Common myeloid progenitor, CD34-positive (primary cell): ENCODE results near the gene TMEM106B.

Source experiments
- CTCF ChIA-PET: fragments of 350-600 bp; sonication (Branson Sonifier 250); formaldehyde crosslinking; loops from one replicate; lab custom pipeline; 2021; ENCODE audit warnings: antibody characterized with exemption; lab: Charles Lee
- POLR2A ChIA-PET: fragments of 350-600 bp; sonication (Branson Sonifier 250); formaldehyde crosslinking; loops from one replicate; lab custom pipeline; 2021; ENCODE audit warnings: antibody characterized with exemption; lab: Charles Lee
- DNase-seq, 3 donors: peaks; one replicate each; pipeline versions ENCODE4 v3.0.0 to v3.0.0-alpha.2; 2013
- H3K27ac ChIP-seq, 2 experiments: 1 replicate in 1 of 2; 2 replicates in 1 of 2; pipeline ENCODE4 v1.7.0; 2013; ENCODE audit warnings: inconsistent platforms in 2 of 2, low read length in 2 of 2, mild to moderate bottlenecking in 2 of 2, low read depth in 1 of 2, moderate library complexity in 1 of 2; ENCODE audit not compliant: severe bottlenecking in 2 of 2, insufficient read depth in 1 of 2, poor library complexity in 1 of 2
- H3K27me3 ChIP-seq, 5 experiments: replicated peaks in 2 of 5; 1 replicate in 3 of 5; 2 replicates in 2 of 5; pipeline versions ENCODE4 v1.6.1 to v1.7.0; 2013; ENCODE audit warnings: low read length in 4 of 5, mild to moderate bottlenecking in 2 of 5, moderate library complexity in 2 of 5, inconsistent platforms in 1 of 5; ENCODE audit not compliant: insufficient read depth in 5 of 5, control insufficient read depth in 4 of 5
- H3K36me3 ChIP-seq, 4 experiments: 1 replicate in 2 of 4; 2 replicates in 2 of 4; pipeline versions ENCODE4 v1.6.1 to v1.7.0; 2013; ENCODE audit warnings: low read length in 3 of 4, control low read depth in 1 of 4, mild to moderate bottlenecking in 1 of 4; ENCODE audit not compliant: control insufficient read depth in 4 of 4, insufficient read depth in 4 of 4
- H3K4me1 ChIP-seq, 4 experiments: 1 replicate in 3 of 4; 2 replicates in 1 of 4; pipeline versions ENCODE4 v1.6.1 to v1.7.1; 2013; ENCODE audit warnings: low read length in 3 of 4, mild to moderate bottlenecking in 3 of 4, control low read depth in 1 of 4, inconsistent platforms in 1 of 4, moderate library complexity in 1 of 4; ENCODE audit not compliant: control insufficient read depth in 4 of 4, insufficient read depth in 4 of 4; ENCODE audit errors: control extremely low read depth in 1 of 4
- H3K4me3 ChIP-seq, 7 experiments: 1 replicate in 4 of 7; 2 replicates in 3 of 7; pipeline versions ENCODE4 v1.5.1 to v1.7.0; 2013; ENCODE audit warnings: mild to moderate bottlenecking in 7 of 7, low read length in 6 of 7, moderate library complexity in 6 of 7, inconsistent platforms in 2 of 7, low read depth in 2 of 7, control low read depth in 1 of 7; ENCODE audit not compliant: insufficient read depth in 4 of 7, control insufficient read depth in 1 of 7; ENCODE audit errors: extremely low read depth in 1 of 7
- H3K9me3 ChIP-seq, 5 experiments: 1 replicate in 4 of 5; 2 replicates in 1 of 5; pipeline versions ENCODE4 v1.6.1 to v1.7.1; 2013; ENCODE audit warnings: low read length in 4 of 5, mild to moderate bottlenecking in 2 of 5, inconsistent platforms in 1 of 5, low read depth in 1 of 5, moderate library complexity in 1 of 5; ENCODE audit not compliant: control insufficient read depth in 4 of 5, insufficient read depth in 2 of 5; ENCODE audit errors: control extremely low read depth in 1 of 5
- WGBS: methylation state at CpG from one replicate; pipeline ENCODE4 v1.1.5; 2013; ENCODE audit not compliant: insufficient coverage; 5-methylcytosine and 5-hydroxymethylcytosine counted together

The TMEM106B gene

GRCh38 chr7:12226756-12227155 lies 15.7 kb downstream of the TMEM106B start:
- POLR2A ChIA-PET, result no interaction called here
- Histone ChIP-seq H3K27ac (no peak overlapping the region), H3K27me3 (no peaks in the 10 kb centered on the region), H3K36me3 (peaks cover 4 to 40% (median 11%) of the 10 kb centered on the region in 4 experiments), H3K9me3 (no peaks in the 10 kb centered on the region), H3K4me1 (peaks cover 4 to 14% (median 10%) of the 10 kb centered on the region in 4 experiments), H3K4me3 (no peak overlapping the region)
- no peak for DNase-seq
- CTCF ChIA-PET, result no interaction called here
- WGBS, result no CpG with 5 or more reads among the region's 2 CpGs

GRCh38 chr7:12228024-12228423 lies 16.9 kb downstream of the TMEM106B start:
- H3K4me1 ChIP-seq, result peaks cover 0 to 4% (median 3%) of the 10 kb centered on the region in 4 experiments
- H3K36me3 ChIP-seq, result peaks cover 6 to 45% (median 11%) of the 10 kb centered on the region in 4 experiments
- CTCF ChIA-PET, result no interaction called here
- H3K27ac ChIP-seq, result no peak overlapping the region
- POLR2A ChIA-PET, result no interaction called here
- DNase-seq, result no peak
- no peaks in the 10 kb centered on the region for H3K9me3 ChIP-seq
- no peak overlapping the region for H3K4me3 ChIP-seq
- H3K27me3 ChIP-seq, result no peaks in the 10 kb centered on the region

GRCh38 chr7:12229046-12229445 lies 18.0 kb downstream of the TMEM106B start:
- DNase-seq, result no peak
- no peak overlapping the region for H3K4me3 ChIP-seq
- H3K36me3 ChIP-seq, result peaks cover 6 to 44% (median 12%) of the 10 kb centered on the region in 4 experiments
- ChIA-PET POLR2A (no interaction called here), CTCF (interaction anchor here (1.2 to 1.3 kb wide), 2 partner anchors 10 to 111 kb away, joined by 3 read pairs; no protein-coding TSS in a partner anchor)
- no peaks in the 10 kb centered on the region for H3K9me3 ChIP-seq
- H3K27me3 ChIP-seq, result no peaks in the 10 kb centered on the region
- H3K27ac ChIP-seq, result no peak overlapping the region
- no peaks in the 10 kb centered on the region for H3K4me1 ChIP-seq

DNA sequence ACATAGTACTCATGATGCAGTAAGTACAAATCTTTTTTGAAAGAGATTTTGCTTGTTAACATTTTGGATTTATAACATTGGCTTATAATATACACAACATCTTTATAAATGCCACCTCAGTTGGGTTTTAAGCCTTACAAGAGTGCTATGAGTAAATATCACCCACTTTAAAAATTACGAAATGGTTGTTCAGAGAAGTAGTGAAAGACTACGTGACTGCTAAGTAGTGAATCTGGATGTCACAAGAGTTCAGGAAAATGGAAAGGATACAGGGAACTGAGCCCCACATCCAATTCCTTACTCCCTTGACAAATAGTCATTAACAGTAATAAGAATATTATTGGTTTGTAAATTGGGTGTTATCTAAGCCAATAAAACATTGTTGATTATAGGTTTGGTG lies 20.0 kb downstream of the TMEM106B start:
- DNase-seq, result no peak
- Histone ChIP-seq H3K27me3 (no peaks in the 10 kb centered on the region), H3K36me3 (peaks cover 7 to 38% (median 8%) of the 10 kb centered on the region in 4 experiments), H3K4me3 (no peak overlapping the region), H3K27ac (no peak overlapping the region), H3K4me1 (no peaks in the 10 kb centered on the region), H3K9me3 (no peaks in the 10 kb centered on the region)
- POLR2A ChIA-PET, result no interaction called here
- CTCF ChIA-PET, result no interaction called here
- WGBS, result no CpG with 5 or more reads among the region's 2 CpGs

DNA sequence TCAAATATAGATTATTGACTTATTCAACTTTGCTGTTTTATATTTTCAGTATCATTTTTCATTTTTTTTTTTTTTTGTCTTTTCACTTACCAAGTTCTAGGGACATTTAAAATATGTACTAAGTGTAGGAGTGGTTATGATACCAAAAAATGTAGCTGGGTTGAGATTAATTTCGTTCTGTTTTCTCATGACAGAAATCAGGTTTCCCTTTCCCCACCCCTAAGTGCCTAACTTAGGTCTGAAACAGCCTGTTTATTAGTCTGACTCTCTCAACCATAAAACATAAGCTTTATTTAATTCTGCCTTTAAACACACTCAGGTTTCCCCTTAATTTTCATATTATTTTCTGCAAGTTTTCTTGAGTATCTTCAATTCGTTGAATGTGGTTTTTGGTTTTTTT lies 22.1 kb downstream of the TMEM106B start:
- POLR2A ChIA-PET, result no interaction called here
- WGBS, result no CpG with 5 or more reads among the region's 2 CpGs
- no peaks in the 10 kb centered on the region for H3K4me1 ChIP-seq
- no peaks in the 10 kb centered on the region for H3K27me3 ChIP-seq
- no peak overlapping the region for H3K27ac ChIP-seq
- peaks cover 0 to 5% (median 0%) of the 10 kb centered on the region in 5 experiments for H3K9me3 ChIP-seq
- H3K4me3 ChIP-seq, result no peak overlapping the region
- DNase-seq, result no peak
- peaks cover 9 to 42% (median 11%) of the 10 kb centered on the region in 4 experiments for H3K36me3 ChIP-seq
- CTCF ChIA-PET, result no interaction called here

DNA sequence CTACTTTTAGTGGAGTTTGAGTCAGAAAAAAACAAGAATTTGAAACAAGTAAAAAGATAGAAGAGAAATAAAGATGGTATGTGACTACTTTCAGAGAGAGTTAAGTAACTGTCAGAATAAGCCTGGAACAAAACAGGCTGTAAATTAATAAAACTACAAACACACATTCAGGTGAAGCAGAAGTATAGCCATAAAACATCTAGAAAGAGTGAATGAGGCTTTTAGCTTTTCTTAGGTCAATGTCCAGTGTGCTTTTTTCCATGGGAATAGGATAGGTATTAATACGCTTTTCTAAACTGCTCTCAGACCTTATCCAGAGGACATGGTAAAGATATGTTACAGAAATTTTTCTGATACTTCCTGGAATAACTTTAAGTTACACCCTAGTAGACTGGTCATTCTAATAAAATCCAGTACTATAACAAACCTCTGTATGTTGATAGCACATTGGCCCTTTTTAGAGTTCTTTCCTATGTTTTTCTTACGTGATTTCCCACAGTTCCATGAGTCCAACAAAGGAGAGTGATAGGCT lies 23.3 kb downstream of the TMEM106B start:
- Histone ChIP-seq H3K4me1 (peaks cover 0 to under 1% (median under 1%) of the 10 kb centered on the region in 4 experiments), H3K27ac (no peak overlapping the region), H3K36me3 (peaks cover 5 to 42% (median 12%) of the 10 kb centered on the region in 4 experiments), H3K4me3 (no peak overlapping the region), H3K9me3 (peaks cover 0 to 14% (median 5%) of the 10 kb centered on the region in 5 experiments), H3K27me3 (no peaks in the 10 kb centered on the region)
- WGBS, result no CpG with 5 or more reads among the region's 2 CpGs
- ChIA-PET POLR2A (no interaction called here), CTCF (no interaction called here)
- no peak for DNase-seq

- H3K27me3 ChIP-seq, result no peaks in the 10 kb centered on the region
- CTCF ChIA-PET, result no interaction called here
- no CpG with 5 or more reads among the region's 1 CpG for WGBS
- no peak overlapping the region for H3K4me3 ChIP-seq
- peaks cover 0 to 14% (median 5%) of the 10 kb centered on the region in 5 experiments for H3K9me3 ChIP-seq
- DNase-seq, result no peak
- POLR2A ChIA-PET, result no interaction called here
- H3K36me3 ChIP-seq, result peaks cover 2 to 33% (median 9%) of the 10 kb centered on the region in 4 experiments
- H3K4me1 ChIP-seq, result peaks cover 0 to 4% (median 2%) of the 10 kb centered on the region in 4 experiments
- no peak overlapping the region for H3K27ac ChIP-seq
These were observed 24.9 kb downstream of the TMEM106B start for GRCh38 chr7:12235970-12236369.
